HEK293T (cell line): ENCODE measurements around the gene DNAH10.

Experiments
- PKNOX1 ChIP-seq: fragments of 450-650 bp; IDR thresholded peaks from 2 replicates; pipeline ENCODE4 v1.6.1; 2016
- TARDBP ChIP-seq: fragments of 450-650 bp; IDR thresholded peaks from 2 replicates; pipeline ENCODE4 v1.6.1; 2016

GRCh38 chr12:123983822-123984485, 221.9 kb downstream of the DNAH10 start:
- TF ChIP-seq TARDBP (no peak), PKNOX1 (no peak)
